Muscle of arm (tissue), 12 donors: Measurements from ENCODE around the gene TMEM80. TPM values are rescaled to one million over a fixed set of nuclear protein-coding genes. Genes with fewer than 3 reads are reported as not detected.

ENCODE experiments used
- DNase-seq: peaks from one replicate; pipeline ENCODE4 v3.0.0-alpha.2; 2013
- polyA plus RNA-seq, 12 donors: library from polyadenylated mRNA; unstranded; fragments of 120-200 nt; gene quantifications; one replicate each; pipeline ENCODE4 v1.2.1, GENCODE V29; 2013; ENCODE audit not compliant: insufficient read length in 12 of 12

Gene TMEM80
- polyA plus RNA-seq, 12 donors: 13.0 to 34.8 (median 18.9) TPM; not detected in 1

GRCh38 chr11:699116-699508 is 3.5 kb downstream of the TMEM80 start:
- no peak for DNase-seq

- no peak for DNase-seq
Observed at GRCh38 chr11:699753-700152, 4.1 kb downstream of the TMEM80 start.

GRCh38 chr11:701741-702461 is 6.3 kb downstream of the TMEM80 start:
- no peak for DNase-seq

GRCh38 chr11:702462-703461 is 7.1 kb downstream of the TMEM80 start:
- no peak for DNase-seq

GRCh38 chr11:703506-703905 is 7.9 kb downstream of the TMEM80 start:
- DNase-seq: no peak

- no peak for DNase-seq
Observed at GRCh38 chr11:704228-704674, 8.6 kb downstream of the TMEM80 start.

GRCh38 chr11:704781-705645 is 9.4 kb downstream of the TMEM80 start:
- DNase-seq: no peak

GRCh38 chr11:705646-706438 is 10.2 kb downstream of the TMEM80 start, which contains the start of gene EPS8L2:
TSS of gene EPS8L2 (plus strand) at chr11:706231. CDS start at chr11:709408, 3,177 bp downstream.
- no peak for DNase-seq

- no peak for DNase-seq
Observed at GRCh38 chr11:706439-706956, 10.9 kb downstream of the TMEM80 start.

- no peak for DNase-seq
Observed at GRCh38 chr11:706957-707816, 11.6 kb downstream of the TMEM80 start.

- DNase-seq: no peak
Observed at GRCh38 chr11:707817-708420, 12.3 kb downstream of the TMEM80 start.

GRCh38 chr11:708511-708910 is 12.9 kb downstream of the TMEM80 start:
- no peak for DNase-seq

- no peak for DNase-seq
Observed at GRCh38 chr11:709109-709997, 13.7 kb downstream of the TMEM80 start.

GRCh38 chr11:714436-714835 is 18.8 kb downstream of the TMEM80 start:
- no peak for DNase-seq

- DNase-seq: no peak
Observed at GRCh38 chr11:719214-720016, 23.8 kb downstream of the TMEM80 start.

- DNase-seq: no peak
Observed at GRCh38 chr11:720017-720641, 24.5 kb downstream of the TMEM80 start.
